GM23248 (cell line): ENCODE results near the gene RPS6KC1. TPM values are rescaled to one million over a fixed set of nuclear protein-coding genes. Genes with fewer than 3 reads are reported as not detected.
"Not testable (repeated sequence)": the region's sequence is repeated elsewhere in the genome, so short reads cannot be mapped to it uniquely, and the experiment has no call there.

Experiments
- DNase-seq: peaks from one replicate; pipeline ENCODE4 v3.0.0-alpha.2; 2015
- H2AFZ ChIP-seq: fragments of 200-600 bp; sonication (generic); 2 replicates; pipeline ENCODE4 v1.6.1; 2016; ENCODE audit warnings: antibody characterized with exemption
- H3F3A ChIP-seq: fragments of 200-600 bp; sonication (generic); 2 replicates; pipeline ENCODE4 v1.6.1; 2016; ENCODE audit warnings: mild to moderate bottlenecking, antibody characterized with exemption, mixed run types; ENCODE audit not compliant: insufficient read depth
- H3K27ac ChIP-seq: fragments of 200-600 bp; sonication (generic); 2 replicates; pipeline ENCODE4 v1.5.1; 2016; ENCODE audit warnings: mild to moderate bottlenecking
- H3K27me3 ChIP-seq: fragments of 200-600 bp; sonication (generic); replicated peaks from 2 replicates; pipeline ENCODE4 v1.6.1; 2016; ENCODE audit warnings: mild to moderate bottlenecking; ENCODE audit not compliant: insufficient read depth
- H3K36me3 ChIP-seq: fragments of 200-600 bp; sonication (generic); 2 replicates; pipeline ENCODE4 v1.6.1; 2016; ENCODE audit warnings: low read depth, mild to moderate bottlenecking
- H3K4me1 ChIP-seq: fragments of 200-600 bp; sonication (generic); 2 replicates; pipeline ENCODE4 v1.6.1; 2016; ENCODE audit warnings: mild to moderate bottlenecking; ENCODE audit not compliant: insufficient read depth
- H3K4me2 ChIP-seq: fragments of 200-600 bp; sonication (generic); one replicate; pipeline ENCODE4 v1.6.1; 2016; ENCODE audit warnings: mild to moderate bottlenecking; ENCODE audit not compliant: unreplicated experiment
- H3K4me3 ChIP-seq: fragments of 200-600 bp; sonication (generic); 2 replicates; pipeline ENCODE4 v1.5.1; 2016; ENCODE audit warnings: mild to moderate bottlenecking
- H3K79me2 ChIP-seq: fragments of 200-600 bp; sonication (generic); 2 replicates; pipeline ENCODE4 v1.6.1; 2016; ENCODE audit warnings: mild to moderate bottlenecking; ENCODE audit not compliant: insufficient read depth
- H3K9ac ChIP-seq: fragments of 200-600 bp; sonication (generic); 2 replicates; pipeline ENCODE4 v1.6.1; 2016; ENCODE audit warnings: mild to moderate bottlenecking
- H3K9me2 ChIP-seq: fragments of 200-600 bp; sonication (generic); 2 replicates; pipeline ENCODE4 v1.6.1; 2016; ENCODE audit warnings: mixed run types, mild to moderate bottlenecking, moderate library complexity; ENCODE audit not compliant: insufficient read depth
- H3K9me3 ChIP-seq: fragments of 200-600 bp; sonication (generic); one replicate; pipeline ENCODE4 v1.6.1; 2017; ENCODE audit warnings: low read depth
- H4K20me1 ChIP-seq: fragments of 200-600 bp; sonication (generic); 2 replicates; pipeline ENCODE4 v1.6.0; 2016; ENCODE audit not compliant: insufficient read depth
- EZH2 ChIP-seq: fragments of 200-600 bp; sonication (generic); IDR thresholded peaks from 2 replicates; pipeline ENCODE4 v1.6.1; 2018; ENCODE audit warnings: antibody characterized with exemption, mild to moderate bottlenecking; ENCODE audit not compliant: insufficient read depth, poor library complexity, severe bottlenecking
- EZH2phosphoT487 ChIP-seq: fragments of 200-600 bp; sonication (generic); IDR thresholded peaks from 2 replicates; pipeline ENCODE4 v1.6.1; 2018; ENCODE audit warnings: antibody characterized with exemption, moderate library complexity, mild to moderate bottlenecking, low read depth; ENCODE audit not compliant: insufficient read depth
- WGBS, 2 experiments: methylation state at CpG; one replicate each; pipeline ENCODE4 v1.1.6; 2015 to 2017; ENCODE audit warnings: low lambda C conversion rate in 2 of 2, low coverage in 1 of 2; ENCODE audit errors: missing lambda C conversion rate in 2 of 2; 5-methylcytosine and 5-hydroxymethylcytosine counted together
- in situ Hi-C: fragments of 300-500 bp; cut with MboI; formaldehyde crosslinking; loops from 2 replicates; pipeline ENCODE4 v1.15.0; 2020
- polyA plus RNA-seq: library from polyadenylated mRNA; unstranded; fragments of >200 nt; fragmentation: Nextera tagmentation; extraction: Ambion mirVana; gene quantifications from 2 replicates; pipeline ENCODE4 v1.2.1, GENCODE V29; 2016
- total RNA-seq: library from RNA; depleted of rRNA; stranded (reverse); fragments of >200 nt; shearing (Covaris generic); gene quantifications from 2 replicates; pipeline ENCODE4 v1.2.3, GENCODE V29; 2014

RPS6KC1 gene
- total and polyA plus RNA-seq, 2 experiments from 2014 or later = 16.4 to 16.8 TPM

GRCh38 chr1:213200630-213201029, 149.6 kb downstream of the RPS6KC1 start:
- no peaks in the 10 kb centered on the region for H3K9me2 ChIP-seq
- no peaks in the 10 kb centered on the region for H3K9me3 ChIP-seq
- H3K27ac ChIP-seq = no peak overlapping the region
- no peak overlapping the region for H2AFZ ChIP-seq
- no peak overlapping the region for H3K4me2 ChIP-seq
- H3K27me3 ChIP-seq = no peaks in the 10 kb centered on the region
- 97 to 98% methylated on average over 3 of the region's 3 CpGs for WGBS, 2 experiments
- no peak for DNase-seq
- TF ChIP-seq EZH2phosphoT487 = no peak
- TF ChIP-seq EZH2 = no peak
- H3K9ac ChIP-seq = no peak overlapping the region
- no peak overlapping the region for H3K4me3 ChIP-seq
- H4K20me1 ChIP-seq = no peaks in the 10 kb centered on the region
- no peaks in the 10 kb centered on the region for H3K4me1 ChIP-seq
- in situ Hi-C loops = no loop called here
- no peaks in the 10 kb centered on the region for H3F3A ChIP-seq
- peaks cover 23% of the 10 kb centered on the region for H3K79me2 ChIP-seq
- H3K36me3 ChIP-seq = peaks cover 14% of the 10 kb centered on the region; the same call in 1 of the 2 replicates

GRCh38 chr1:213201380-213202155, 150.5 kb downstream of the RPS6KC1 start:
- no peak overlapping the region for H3K27ac ChIP-seq
- no peaks in the 10 kb centered on the region for H3K4me1 ChIP-seq
- DNase-seq = peak; percentile 29
- no peak overlapping the region for H3K4me2 ChIP-seq
- peaks cover 14% of the 10 kb centered on the region for H3K79me2 ChIP-seq
- TF ChIP-seq EZH2phosphoT487 (no peak), EZH2 (no peak)
- H3K4me3 ChIP-seq = no peak overlapping the region
- H3K27me3 ChIP-seq = no peaks in the 10 kb centered on the region
- peaks cover 14% of the 10 kb centered on the region; the same call in 1 of the 2 replicates for H3K36me3 ChIP-seq
- H3F3A ChIP-seq = no peaks in the 10 kb centered on the region
- no peak overlapping the region for H3K9ac ChIP-seq
- in situ Hi-C loops = no loop called here
- no peaks in the 10 kb centered on the region for H3K9me3 ChIP-seq
- H4K20me1 ChIP-seq = no peaks in the 10 kb centered on the region
- H2AFZ ChIP-seq = no peak overlapping the region
- no peaks in the 10 kb centered on the region for H3K9me2 ChIP-seq
- WGBS, 2 experiments = 68 to 83% methylated on average over 1 of the region's 1 CpG

DNA sequence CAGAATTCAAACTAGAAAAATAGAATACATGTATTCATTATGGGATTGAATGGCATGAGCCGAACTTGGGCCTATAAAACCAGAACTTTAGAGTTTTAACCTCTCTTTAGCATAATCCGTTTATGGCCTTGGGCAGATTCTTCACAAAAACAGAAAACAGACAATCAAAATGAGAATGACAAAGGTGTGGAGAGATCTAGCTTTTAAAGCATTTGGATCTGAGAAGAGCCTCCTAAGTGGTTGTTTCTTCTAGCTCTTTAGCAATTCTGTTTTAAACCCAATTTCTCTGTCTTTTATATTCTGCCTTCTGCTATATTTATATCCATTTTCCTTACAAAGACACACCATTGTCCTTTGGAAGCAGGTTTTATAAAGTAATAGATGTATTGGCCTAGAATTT, 160.2 kb downstream of the RPS6KC1 start:
- Histone ChIP-seq H3K4me3 (no peak overlapping the region), H3K27me3 (no peaks in the 10 kb centered on the region), H3K4me1 (no peaks in the 10 kb centered on the region), H2AFZ (no peak overlapping the region), H3K79me2 (no peaks in the 10 kb centered on the region), H3K27ac (no peak overlapping the region), H3K4me2 (no peak overlapping the region), H4K20me1 (no peaks in the 10 kb centered on the region), H3K36me3 (peaks cover 9% of the 10 kb centered on the region; the same call in 1 of the 2 replicates), H3K9me3 (no peaks in the 10 kb centered on the region), H3K9ac (no peak overlapping the region), H3K9me2 (no peaks in the 10 kb centered on the region), H3F3A (no peaks in the 10 kb centered on the region)
- WGBS, 2 experiments = 97 to 98% methylated on average over 2 of the region's 2 CpGs
- TF ChIP-seq EZH2 (no peak), EZH2phosphoT487 (no peak)
- DNase-seq = no peak
- in situ Hi-C loops = no loop called here

- H3K9me2 ChIP-seq, H2AFZ ChIP-seq, H3K27me3 ChIP-seq, H3K4me1 ChIP-seq, DNase-seq, in situ Hi-C loops, H3K27ac ChIP-seq, H3K4me3 ChIP-seq, H3F3A ChIP-seq, H3K9ac ChIP-seq, H3K79me2 ChIP-seq, H3K9me3 ChIP-seq, H4K20me1 ChIP-seq, H3K4me2 ChIP-seq, H3K36me3 ChIP-seq: not testable (repeated sequence)
- WGBS, 2 experiments = 81 to 100% methylated on average over 2 of the region's 2 CpGs
Measured at GRCh38 chr1:213219076-213219475, 168.0 kb downstream of the RPS6KC1 start.
